SK-N-SH (cell line): ENCODE data around the gene FAM149B1. TPM values are rescaled to one million over a fixed set of nuclear protein-coding genes. Genes with fewer than 3 reads are reported as not detected.

ENCODE experiments used
- CTCF ChIA-PET: fragments of 300-600, 350-600 bp; formaldehyde crosslinking; extraction: SDS; loops from one replicate; lab custom pipeline; 2021; lab: Yijun Ruan, JAX
- POLR2A ChIA-PET: fragments of 350-600 bp; sonication (Branson Sonifier 250); formaldehyde crosslinking; extraction: SDS; loops from one replicate; lab custom pipeline; 2020; ENCODE audit warnings: antibody characterized with exemption, inconsistent platforms; lab: Yijun Ruan, JAX
- DNase-seq: peaks from one replicate; pipeline ENCODE4 v3.0.0; 2012
- H2AFZ ChIP-seq: fragments of 200-600 bp; sonication (generic); 2 replicates; pipeline ENCODE4 v1.8.1; 2016; ENCODE audit warnings: antibody characterized with exemption, mild to moderate bottlenecking, low read depth
- H3F3A ChIP-seq: fragments of 200-600 bp; sonication (generic); replicated peaks from 2 replicates; pipeline ENCODE3; 2016; ENCODE audit warnings: antibody characterized with exemption, mild to moderate bottlenecking; ENCODE audit not compliant: insufficient read depth
- H3K27ac ChIP-seq, 2 experiments: fragments of 200-500 bp in 1 of 2; fragments of 200-600 bp in 1 of 2; sonication (Bioruptor generic) in 1 of 2; sonication (generic), shearing (Covaris generic) in 1 of 2; 2 replicates each; pipeline versions ENCODE4 v1.5.1 to v1.6.1; 2014 to 2016; ENCODE audit warnings: low read depth in 2 of 2, inconsistent platforms in 1 of 2, low read length in 1 of 2, mild to moderate bottlenecking in 1 of 2, mixed read lengths in 1 of 2
- H3K27me3 ChIP-seq: fragments of 200-600 bp; sonication (generic), shearing (Covaris generic); 2 replicates; pipeline ENCODE4 v1.6.1; 2016; ENCODE audit warnings: mixed run types; ENCODE audit not compliant: insufficient read depth
- H3K36me3 ChIP-seq, 2 experiments: fragments of 200-500 bp in 1 of 2; fragments of 200-600 bp in 1 of 2; sonication (Bioruptor generic) in 1 of 2; sonication (generic) in 1 of 2; replicated peaks in 1 of 2; 2 replicates each; pipeline versions ENCODE3 to v1.5.1; 2014 to 2016; ENCODE audit warnings: low read length in 1 of 2, mild to moderate bottlenecking in 1 of 2; ENCODE audit not compliant: insufficient read depth in 2 of 2, control insufficient read depth in 1 of 2
- H3K4me1 ChIP-seq, 2 experiments: fragments of 200-500 bp in 1 of 2; fragments of 200-600 bp in 1 of 2; sonication (Bioruptor generic) in 1 of 2; sonication (generic), shearing (Covaris generic) in 1 of 2; 2 replicates each; pipeline versions ENCODE4 v1.5.1 to v1.6.1; 2014 to 2016; ENCODE audit warnings: low read depth in 1 of 2, low read length in 1 of 2, mixed run types in 1 of 2; ENCODE audit not compliant: insufficient read depth in 2 of 2, control insufficient read depth in 1 of 2
- H3K4me2 ChIP-seq: fragments of 200-600 bp; sonication (generic), shearing (Covaris generic); 2 replicates; pipeline ENCODE4 v1.6.1; 2017; ENCODE audit warnings: mixed run types
- H3K4me3 ChIP-seq, 2 experiments: fragments of 200-500 bp in 1 of 2; fragments of 200-600 bp in 1 of 2; sonication (Bioruptor generic) in 1 of 2; sonication (generic), shearing (Covaris generic) in 1 of 2; 2 replicates each; pipeline versions ENCODE4 v1.5.1 to v1.8.1; 2014 to 2016; ENCODE audit warnings: low read depth in 2 of 2, inconsistent platforms in 1 of 2, low read length in 1 of 2, mild to moderate bottlenecking in 1 of 2, mixed read lengths in 1 of 2, moderate library complexity in 1 of 2
- H3K79me2 ChIP-seq: fragments of 200-600 bp; sonication (generic); 2 replicates; pipeline ENCODE4 v1.8.1; 2017; ENCODE audit warnings: mild to moderate bottlenecking; ENCODE audit not compliant: insufficient read depth
- H3K9ac ChIP-seq: fragments of 200-600 bp; sonication (generic); 2 replicates; pipeline ENCODE4 v1.6.1; 2017; ENCODE audit warnings: mixed run types
- H3K9me2 ChIP-seq: fragments of 200-600 bp; sonication (generic); 2 replicates; pipeline ENCODE4 v1.6.1; 2017; ENCODE audit warnings: mixed run types
- H3K9me3 ChIP-seq: fragments of 200-600 bp; sonication (generic); 2 replicates; pipeline ENCODE4 v1.6.1; 2017; ENCODE audit warnings: mixed run types, mild to moderate bottlenecking, moderate library complexity
- H4K20me1 ChIP-seq: fragments of 200-600 bp; sonication (generic); 2 replicates; pipeline ENCODE4 v1.6.1; 2017; ENCODE audit warnings: mild to moderate bottlenecking, mixed run types; ENCODE audit not compliant: insufficient read depth
- CHD2 ChIP-seq: fragments of 150-350 bp; IDR thresholded peaks from 2 replicates; pipeline ENCODE4 v1.6.1; 2018; ENCODE audit warnings: low read length; ENCODE audit not compliant: partially characterized antibody
- ELF1 ChIP-seq: IDR thresholded peaks from 2 replicates; pipeline ENCODE4 v1.4.0; 2012
- EZH2phosphoT487 ChIP-seq: fragments of 200-600 bp; sonication (generic); IDR thresholded peaks from 2 replicates; pipeline ENCODE4 v1.6.1; 2017; ENCODE audit warnings: low read depth, mixed run types, mild to moderate bottlenecking, antibody characterized with exemption, moderate library complexity, borderline replicate concordance
- FOSL2 ChIP-seq: IDR thresholded peaks from 2 replicates; pipeline ENCODE4 v1.4.0; 2012; ENCODE audit warnings: low read depth, mild to moderate bottlenecking, moderate library complexity, borderline replicate concordance
- FOXJ3 ChIP-seq: sonication (generic); formaldehyde crosslinking; IDR thresholded peaks from 2 replicates; pipeline ENCODE4 v1.5.1; 2020; ENCODE audit warnings: mild to moderate bottlenecking, missing genetic modification reagents
- GATA2 ChIP-seq: sonication (generic); formaldehyde crosslinking; IDR thresholded peaks from 2 replicates; pipeline ENCODE4 v1.5.0; 2020; ENCODE audit warnings: mild to moderate bottlenecking, missing genetic modification reagents
- POLR2AphosphoS5 ChIP-seq: IDR thresholded peaks from 2 replicates; pipeline ENCODE4 v1.6.1; 2012; ENCODE audit warnings: low read depth, low read length
- RAD21 ChIP-seq: IDR thresholded peaks from 2 replicates; pipeline ENCODE4 v1.6.1; 2012; ENCODE audit warnings: mild to moderate bottlenecking, low read length
- RCOR1 ChIP-seq: fragments of 150-350 bp; IDR thresholded peaks from 2 replicates; pipeline ENCODE4 v1.6.1; 2017; ENCODE audit warnings: antibody characterized with exemption, low read length
- RFX5 ChIP-seq: IDR thresholded peaks from 2 replicates; pipeline ENCODE4 v1.6.1; 2012; ENCODE audit warnings: mild to moderate bottlenecking, improper control_type of control experiment, low read length
- SIN3A ChIP-seq: IDR thresholded peaks from 2 replicates; pipeline ENCODE4 v1.6.1; 2012; ENCODE audit warnings: low read depth, mild to moderate bottlenecking, low read length, moderate library complexity, borderline replicate concordance
- SMC3 ChIP-seq: IDR thresholded peaks from 2 replicates; pipeline ENCODE4 v1.6.1; 2012; ENCODE audit warnings: low read depth, low read length, improper control_type of control experiment
- TAF1 ChIP-seq: IDR thresholded peaks from 2 replicates; pipeline ENCODE4 v1.6.1; 2012; ENCODE audit warnings: low read depth, mild to moderate bottlenecking, low read length, moderate library complexity, borderline replicate concordance
- USF1 ChIP-seq: IDR thresholded peaks from 2 replicates; pipeline ENCODE4 v1.4.0; 2012; ENCODE audit warnings: low read depth, borderline replicate concordance
- YY1 ChIP-seq: IDR thresholded peaks from 2 replicates; pipeline ENCODE4 v1.4.0; 2012; ENCODE audit warnings: low read depth, mild to moderate bottlenecking
- WGBS: methylation state at CpG from one replicate; pipeline ENCODE4 v1.1.6; 2017; ENCODE audit warnings: low lambda C conversion rate; 5-methylcytosine and 5-hydroxymethylcytosine counted together
- polyA plus RNA-seq, 3 experiments: library from polyadenylated mRNA; depleted of rRNA; stranded (reverse); fragments of >200 nt; gene quantifications; 2 replicates each; pipeline ENCODE4 v1.2.3, GENCODE V29; 2012
- TF ChIP-seq, protein P1 (sequence below): IDR thresholded peaks from 2 replicates; pipeline ENCODE4 v1.4.0; 2012; ENCODE audit warnings: low read depth, borderline replicate concordance

Gene FAM149B1
- polyA plus RNA-seq, 1 of the 3 experiments (the other 2 are of a cell fraction), result 28.2 TPM

DNA sequence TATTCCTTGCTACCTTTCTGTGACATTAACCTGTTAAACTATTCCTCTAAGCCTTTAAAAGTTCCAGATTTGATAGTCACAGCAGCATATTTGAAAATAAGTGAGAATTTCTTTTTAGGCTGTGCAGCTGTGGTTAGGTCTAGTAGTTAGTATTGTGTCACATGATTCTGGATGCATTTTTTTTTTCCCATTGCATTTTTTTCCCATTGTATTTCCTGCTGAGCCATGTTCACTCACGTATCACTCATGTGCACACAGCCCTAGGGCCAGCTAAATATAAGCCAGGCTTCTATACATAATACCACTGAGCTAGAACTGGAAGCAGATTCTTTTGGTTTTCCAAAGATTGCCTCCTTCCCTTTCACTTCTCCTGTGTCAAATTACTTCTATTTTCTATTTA is 41.8 kb downstream of the FAM149B1 start:
- 77% methylated on average over 1 of the region's 1 CpG for WGBS
- Histone ChIP-seq H3F3A (no peaks in the 10 kb centered on the region), H3K27ac (no peak overlapping the region), H3K9me3 (no peaks in the 10 kb centered on the region), H3K79me2 (no peaks in the 10 kb centered on the region), H3K9ac (no peak overlapping the region), H3K9me2 (no peaks in the 10 kb centered on the region), H3K4me2 (no peak overlapping the region), H2AFZ (no peak overlapping the region), H3K4me3 (no peak overlapping the region), H3K4me1 (no peaks in the 10 kb centered on the region), H3K27me3 (no peaks in the 10 kb centered on the region), H3K36me3 (peaks cover 2 to 18% of the 10 kb centered on the region in 2 experiments), H4K20me1 (no peaks in the 10 kb centered on the region)
- DNase-seq, result no peak
- POLR2A ChIA-PET, result no interaction called here
- no peak for TF ChIP-seq RFX5
- no peak for TF ChIP-seq USF1
- no peak for TF ChIP-seq FOSL2
- no peak for TF ChIP-seq SIN3A
- no peak for TF ChIP-seq RAD21
- TF ChIP-seq CHD2, result no peak
- TF ChIP-seq POLR2AphosphoS5, result no peak
- no peak for TF ChIP-seq SMC3
- CTCF ChIA-PET, result interaction anchor here (1.2 kb wide), 1 partner anchor 51 kb away, joined by 3 read pairs; no protein-coding TSS in a partner anchor

DNA sequence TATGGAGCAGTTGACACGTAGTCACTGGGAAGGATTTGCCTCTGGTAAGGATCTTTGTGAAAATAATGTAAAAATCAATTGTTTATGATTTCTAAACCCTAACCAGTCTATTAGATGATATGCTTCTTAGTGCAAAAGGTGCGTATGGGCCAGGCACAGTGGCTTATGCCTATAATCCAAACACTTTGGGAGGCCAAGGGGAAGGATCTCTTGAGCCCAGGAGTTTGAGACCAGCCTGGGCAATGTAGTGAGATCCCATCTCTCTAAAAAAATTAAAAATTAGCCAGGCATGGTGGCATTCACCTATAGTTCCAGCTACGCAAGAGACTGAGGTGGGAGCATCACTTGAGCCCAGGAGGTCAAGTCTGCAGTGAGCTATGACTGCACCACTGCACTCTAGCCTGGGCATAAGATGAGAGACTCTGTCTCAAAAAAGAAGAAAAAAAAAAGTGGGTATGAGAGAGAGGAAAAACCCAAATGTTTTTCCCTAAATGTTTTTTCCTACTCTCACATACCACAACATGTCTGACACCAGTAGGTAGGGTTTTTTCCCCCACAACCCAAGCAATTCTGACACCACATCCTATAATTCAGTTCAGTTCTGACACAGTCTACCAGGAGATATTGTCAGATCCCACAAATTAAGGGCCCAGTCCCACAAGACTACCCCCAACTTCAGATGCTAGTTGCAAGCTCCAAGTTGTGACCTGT is 42.6 kb downstream of the FAM149B1 start:
- no peaks in the 10 kb centered on the region for H3K79me2 ChIP-seq
- H3K9me2 ChIP-seq, result no peaks in the 10 kb centered on the region
- H3K4me1 ChIP-seq, result no peaks in the 10 kb centered on the region
- no peak for DNase-seq
- POLR2A ChIA-PET, result no interaction called here
- TF ChIP-seq FOSL2 (no peak), ELF1 (no peak)
- TF ChIP-seq, all 33 proteins: peak for 0
- H3K27me3 ChIP-seq, result no peaks in the 10 kb centered on the region
- no peak overlapping the region for H3K4me2 ChIP-seq
- no peaks in the 10 kb centered on the region for H3K9me3 ChIP-seq
- no peak overlapping the region for H3K27ac ChIP-seq
- H3F3A ChIP-seq, result no peaks in the 10 kb centered on the region
- H3K9ac ChIP-seq, result no peak overlapping the region
- CTCF ChIA-PET, result interaction anchor here (1.2 kb wide), 1 partner anchor 52 kb away, joined by 3 read pairs; no protein-coding TSS in a partner anchor
- H4K20me1 ChIP-seq, result no peaks in the 10 kb centered on the region
- H3K4me3 ChIP-seq, result no peak overlapping the region
- peaks cover 2 to 18% of the 10 kb centered on the region in 2 experiments for H3K36me3 ChIP-seq
- no peak overlapping the region for H2AFZ ChIP-seq
- WGBS, result 93% methylated on average over 3 of the region's 3 CpGs

- DNase-seq, result no peak
- H3K9me2 ChIP-seq, result no peaks in the 10 kb centered on the region
- H3K79me2 ChIP-seq, result no peaks in the 10 kb centered on the region
- H4K20me1 ChIP-seq, result no peaks in the 10 kb centered on the region
- ChIA-PET CTCF (no interaction called here), POLR2A (no interaction called here)
- H3K9me3 ChIP-seq, result no peaks in the 10 kb centered on the region
- H3K4me2 ChIP-seq, result no peak overlapping the region
- H3K36me3 ChIP-seq, result peaks cover 6 to 24% of the 10 kb centered on the region in 2 experiments
- H3K4me3 ChIP-seq, result no peak overlapping the region
- WGBS, result 88% methylated on average over 4 of the region's 4 CpGs
- no peaks in the 10 kb centered on the region for H3F3A ChIP-seq
- H3K9ac ChIP-seq, result no peak overlapping the region
- no peak overlapping the region for H3K27ac ChIP-seq
- no peak overlapping the region for H2AFZ ChIP-seq
- H3K27me3 ChIP-seq, result no peaks in the 10 kb centered on the region
- H3K4me1 ChIP-seq, result no peaks in the 10 kb centered on the region
- TF ChIP-seq, protein P1, sequence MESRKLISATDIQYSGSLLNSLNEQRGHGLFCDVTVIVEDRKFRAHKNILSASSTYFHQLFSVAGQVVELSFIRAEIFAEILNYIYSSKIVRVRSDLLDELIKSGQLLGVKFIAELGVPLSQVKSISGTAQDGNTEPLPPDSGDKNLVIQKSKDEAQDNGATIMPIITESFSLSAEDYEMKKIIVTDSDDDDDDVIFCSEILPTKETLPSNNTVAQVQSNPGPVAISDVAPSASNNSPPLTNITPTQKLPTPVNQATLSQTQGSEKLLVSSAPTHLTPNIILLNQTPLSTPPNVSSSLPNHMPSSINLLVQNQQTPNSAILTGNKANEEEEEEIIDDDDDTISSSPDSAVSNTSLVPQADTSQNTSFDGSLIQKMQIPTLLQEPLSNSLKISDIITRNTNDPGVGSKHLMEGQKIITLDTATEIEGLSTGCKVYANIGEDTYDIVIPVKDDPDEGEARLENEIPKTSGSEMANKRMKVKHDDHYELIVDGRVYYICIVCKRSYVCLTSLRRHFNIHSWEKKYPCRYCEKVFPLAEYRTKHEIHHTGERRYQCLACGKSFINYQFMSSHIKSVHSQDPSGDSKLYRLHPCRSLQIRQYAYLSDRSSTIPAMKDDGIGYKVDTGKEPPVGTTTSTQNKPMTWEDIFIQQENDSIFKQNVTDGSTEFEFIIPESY, result no peak
- TF ChIP-seq YY1 (no peak), ELF1 (no peak), GATA2 (CRISPR knock-in tag) (no peak), FOXJ3 (CRISPR knock-in tag) (no peak), TAF1 (no peak), USF1 (no peak), RAD21 (no peak), EZH2phosphoT487 (no peak), RCOR1 (no peak)
Observed at GRCh38 chr10:73211106-73211811, 43.3 kb downstream of the FAM149B1 start.
